Measurements from ENCODE around the gene EHBP1L1.

DNA sequence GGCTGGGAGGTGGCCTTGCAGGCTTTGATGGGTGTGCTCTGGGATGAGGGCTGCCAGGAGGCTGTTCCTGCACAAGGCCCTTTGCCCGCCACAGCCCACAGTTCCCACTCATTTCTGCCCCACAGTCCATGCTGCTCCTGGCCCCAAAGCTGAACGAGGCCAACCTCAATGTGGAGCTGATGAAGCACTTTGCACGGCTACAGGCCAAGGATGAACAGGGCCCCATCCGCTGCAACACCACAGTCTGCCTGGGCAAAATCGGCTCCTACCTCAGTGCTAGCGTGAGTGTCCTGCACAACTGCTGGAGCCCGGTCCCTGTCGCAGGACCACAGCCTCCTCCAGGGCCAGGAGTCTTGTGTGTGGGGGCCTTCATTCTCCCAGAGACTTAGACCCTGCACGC is 40.8 kb upstream of the EHBP1L1 start:
- TF ChIP-seq, protein P1, sequence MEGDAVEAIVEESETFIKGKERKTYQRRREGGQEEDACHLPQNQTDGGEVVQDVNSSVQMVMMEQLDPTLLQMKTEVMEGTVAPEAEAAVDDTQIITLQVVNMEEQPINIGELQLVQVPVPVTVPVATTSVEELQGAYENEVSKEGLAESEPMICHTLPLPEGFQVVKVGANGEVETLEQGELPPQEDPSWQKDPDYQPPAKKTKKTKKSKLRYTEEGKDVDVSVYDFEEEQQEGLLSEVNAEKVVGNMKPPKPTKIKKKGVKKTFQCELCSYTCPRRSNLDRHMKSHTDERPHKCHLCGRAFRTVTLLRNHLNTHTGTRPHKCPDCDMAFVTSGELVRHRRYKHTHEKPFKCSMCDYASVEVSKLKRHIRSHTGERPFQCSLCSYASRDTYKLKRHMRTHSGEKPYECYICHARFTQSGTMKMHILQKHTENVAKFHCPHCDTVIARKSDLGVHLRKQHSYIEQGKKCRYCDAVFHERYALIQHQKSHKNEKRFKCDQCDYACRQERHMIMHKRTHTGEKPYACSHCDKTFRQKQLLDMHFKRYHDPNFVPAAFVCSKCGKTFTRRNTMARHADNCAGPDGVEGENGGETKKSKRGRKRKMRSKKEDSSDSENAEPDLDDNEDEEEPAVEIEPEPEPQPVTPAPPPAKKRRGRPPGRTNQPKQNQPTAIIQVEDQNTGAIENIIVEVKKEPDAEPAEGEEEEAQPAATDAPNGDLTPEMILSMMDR (IDR thresholded peaks at IDR 0.05; ENCODE audit: borderline replicate concordance, extremely low read depth, low read length, poor library complexity, severe bottlenecking), result no peak
- no peak for TF ChIP-seq EZH2 (IDR thresholded peaks at IDR 0.05; ENCODE audit: borderline replicate concordance, low read depth, low read length, severe bottlenecking)

Measured in DND-41 (cell line).